GM12878 (cell line): Measurements from ENCODE around the gene GTF2B. TPM values are rescaled to one million over a fixed set of nuclear protein-coding genes. Genes with fewer than 3 reads are reported as not detected.
"Not testable (repeated sequence)": the region's sequence is repeated elsewhere in the genome, so short reads cannot be mapped to it uniquely, and the experiment has no call there.

Source experiments
- ATAC-seq: fragments of 200-7000 bp; cut with Tn5 transposase; 3 replicates; pipeline ENCODE4 v1.9.1; 2020; ENCODE audit warnings: mild to moderate bottlenecking, moderate library complexity
- BruUV-seq: library from RNA; stranded (reverse); fragments of 400-500 nt; replicated peaks from 2 replicates; lab custom pipeline; 2021; lab: Mats Ljungman, UMichigan
- CTCF ChIA-PET: fragments of 300-600 bp; sonication (Branson Sonifier 250); formaldehyde crosslinking; extraction: SDS; loops from one replicate; lab custom pipeline; 2021; ENCODE audit warnings: inconsistent platforms; lab: Yijun Ruan, JAX
- POLR2A ChIA-PET: fragments of 350-600 bp; formaldehyde crosslinking; extraction: SDS; loops from one replicate; lab custom pipeline; 2021; ENCODE audit warnings: inconsistent platforms; lab: Charles Lee
- RAD21 ChIA-PET: fragments of 300-600 bp; sonication (Branson Sonifier 250); formaldehyde crosslinking; loops from one replicate; lab custom pipeline; 2023; ENCODE audit warnings: antibody characterized with exemption; ENCODE audit not compliant: unreplicated experiment; lab: Charles Lee
- SMC1A ChIA-PET: fragments of 300-600 bp; sonication (Branson Sonifier 250); formaldehyde crosslinking; loops from one replicate; lab custom pipeline; 2023; ENCODE audit not compliant: unreplicated experiment, uncharacterized antibody; lab: Charles Lee
- DNase-seq: peaks from one replicate; pipeline ENCODE4 v3.0.0-alpha.2; 2011; ENCODE audit warnings: low read depth, low spot score
- FAIRE-seq: peaks from 3 replicates; lab custom pipeline; 2011; peaks lifted over from hg19 to GRCh38; lab: Jason Lieb, UNC
- H2AFZ ChIP-seq: 2 replicates; pipeline ENCODE4 v1.6.0; 2011; ENCODE audit warnings: low read depth, low read length, control low read depth; ENCODE audit not compliant: control insufficient read depth
- H3K27ac ChIP-seq: 2 replicates; pipeline ENCODE4 v1.5.1; 2011; ENCODE audit warnings: control low read depth; ENCODE audit not compliant: control insufficient read depth, insufficient read depth
- H3K27me3 ChIP-seq, 2 experiments: replicated peaks in 1 of 2; 2 replicates each; pipeline versions ENCODE4 v1.6.0 to v1.6.1; 2011; ENCODE audit warnings: low read length in 1 of 2; ENCODE audit not compliant: control insufficient read depth in 2 of 2, insufficient read depth in 2 of 2
- H3K36me3 ChIP-seq, 2 experiments: 2 replicates each; pipeline ENCODE4 v1.5.1; 2011; ENCODE audit warnings: low read length in 1 of 2; ENCODE audit not compliant: control insufficient read depth in 2 of 2, insufficient read depth in 2 of 2
- H3K4me1 ChIP-seq: 2 replicates; pipeline ENCODE4 v1.6.1; 2011; ENCODE audit warnings: mild to moderate bottlenecking, low read length, moderate library complexity, mixed read lengths; ENCODE audit not compliant: control insufficient read depth, insufficient read depth
- H3K4me2 ChIP-seq: 2 replicates; pipeline ENCODE4 v1.6.0; 2011; ENCODE audit warnings: control low read depth; ENCODE audit not compliant: control insufficient read depth, insufficient read depth
- H3K4me3 ChIP-seq: fragments of 200-600 bp; sonication (generic); 2 replicates; pipeline ENCODE4 v1.5.1; 2016
- H3K79me2 ChIP-seq: 2 replicates; pipeline ENCODE4 v1.6.0; 2011; ENCODE audit warnings: low read length; ENCODE audit not compliant: control insufficient read depth, insufficient read depth
- H3K9ac ChIP-seq: 2 replicates; pipeline ENCODE4 v1.8.0; 2011; ENCODE audit warnings: low read length, control low read depth, mixed read lengths; ENCODE audit not compliant: control insufficient read depth, insufficient read depth
- H3K9me3 ChIP-seq: replicated peaks from 3 replicates; pipeline ENCODE4 v1.5.1; 2011; ENCODE audit warnings: mild to moderate bottlenecking, low read length; ENCODE audit not compliant: control insufficient read depth, insufficient read depth
- H4K20me1 ChIP-seq: 2 replicates; pipeline ENCODE4 v1.6.0; 2011; ENCODE audit not compliant: control insufficient read depth, insufficient read depth
- BCL3 ChIP-seq: IDR thresholded peaks from 2 replicates; pipeline ENCODE4 v1.6.1; 2011; ENCODE audit warnings: borderline replicate concordance, low read depth, mild to moderate bottlenecking, moderate library complexity, low read length; ENCODE audit not compliant: insufficient read depth, poor library complexity, severe bottlenecking
- PRDM15 ChIP-seq: fragments of 450-650 bp; formaldehyde crosslinking; IDR thresholded peaks from 2 replicates; pipeline ENCODE4 v1.4.0; 2020; ENCODE audit warnings: mild to moderate bottlenecking, moderate library complexity
- YBX1 ChIP-seq: fragments of 450-650 bp; IDR thresholded peaks from 2 replicates; pipeline ENCODE4 v1.6.1; 2016; ENCODE audit warnings: antibody characterized with exemption
- ZNF207 ChIP-seq: fragments of 450-650 bp; IDR thresholded peaks from 2 replicates; pipeline ENCODE4 v1.6.1; 2014; ENCODE audit warnings: antibody characterized with exemption, mild to moderate bottlenecking, borderline replicate concordance
- WGBS: methylation state at CpG from one replicate; pipeline ENCODE4 v1.1.6; 2016; ENCODE audit warnings: low lambda C conversion rate; ENCODE audit not compliant: insufficient replicate concordance, insufficient coverage; ENCODE audit errors: missing lambda C conversion rate; 5-methylcytosine and 5-hydroxymethylcytosine counted together
- in situ Hi-C: fragments of 300-500 bp; cut with MboI; formaldehyde crosslinking; loops from 9 replicates; pipeline ENCODE4 v1.14.3; 2018; ENCODE audit warnings: mixed read lengths
- intact Hi-C: fragments of 100-400 bp; cut with micrococcal nuclease; formaldehyde crosslinking; loops from one replicate; pipeline ENCODE4 v1.14.2; 2022; ENCODE audit not compliant: unreplicated experiment
- polyA plus RNA-seq, 11 experiments: library from polyadenylated mRNA; depleted of rRNA in 4 of 11; unstranded in 6 of 11; stranded (reverse) in 5 of 11; fragments of >200 nt; fragmentation: Nextera tagmentation in 4 of 11; fragmentation: Illumina TruSeq in 1 of 11; extraction: Ambion mirVana in 4 of 11; extraction: Trizol in 1 of 11; gene quantifications; 1 replicate in 1 of 11; 2 replicates in 10 of 11; pipeline versions ENCODE4 v1.2.1 to v1.2.3, GENCODE V29; 2011 to 2016; ENCODE audit warnings: inconsistent platforms in 2 of 11, missing spikeins in 2 of 11, low read depth in 1 of 11
- total RNA-seq, 4 experiments: library from RNA; depleted of rRNA in 3 of 4; stranded (reverse); fragments of >200 nt in 3 of 4; fragmentation: Illumina TruSeq in 1 of 4; extraction: Trizol in 1 of 4; gene quantifications; 2 replicates each; pipeline versions ENCODE4 v1.2.1 to v1.2.3, GENCODE V29; 2013 to 2021

GTF2B gene
- total and polyA plus RNA-seq, 10 of the 15 experiments (the other 5 are each of a cell fraction or from before 2014, with no cell fraction given): 27.9 to 79.7 (median 59.5) TPM

GRCh38 chr1:88916883-88917282 is 25.5 kb upstream of the GTF2B start (continued):
- TF ChIP-seq PRDM15 (CRISPR knock-in tag) (no peak), YBX1 (no peak), ZNF207 (no peak), BCL3 (no peak)

- intact Hi-C loops, H3K9me3 ChIP-seq, H3K4me2 ChIP-seq, H2AFZ ChIP-seq, H3K27me3 ChIP-seq, H3K27ac ChIP-seq, ATAC-seq, H3K79me2 ChIP-seq, BruUV-seq, H4K20me1 ChIP-seq, DNase-seq, in situ Hi-C loops, H3K9ac ChIP-seq, SMC1A ChIA-PET, FAIRE-seq, H3K36me3 ChIP-seq, H3K4me3 ChIP-seq, CTCF ChIA-PET, POLR2A ChIA-PET, H3K4me1 ChIP-seq: not testable (repeated sequence)
- WGBS: 97% methylated on average over 9 of the region's 9 CpGs
- RAD21 ChIA-PET: interaction anchor here (0.8 kb wide), 1 partner anchor 16 kb away, joined by 3 read pairs; no protein-coding TSS in a partner anchor
Measured at GRCh38 chr1:88911800-88912199, 20.4 kb upstream of the GTF2B start.
